ENCODE data around the gene ATG5.

ATG5 gene

GRCh38 chr6:106309766-106310373 is 15.7 kb downstream of the ATG5 start:
- no peaks in the 10 kb centered on the region for H3K27me3 ChIP-seq (ENCODE audit: control insufficient read depth, insufficient read depth, low read length)
- no peak overlapping the region for H3K27ac ChIP-seq (ENCODE audit: low read length)
- H3K36me3 ChIP-seq (ENCODE audit: control insufficient read depth, insufficient read depth, low read length) = no peaks in the 10 kb centered on the region; the same call in 1 of the 2 replicates
- WGBS (ENCODE audit: insufficient coverage, insufficient read length) = no CpG with 5 or more reads among the region's 3 CpGs
- no peaks in the 10 kb centered on the region for H3K9me3 ChIP-seq (ENCODE audit: control insufficient read depth, insufficient read depth, low read length)
- H3K4me1 ChIP-seq (ENCODE audit: control insufficient read depth, insufficient read depth, low read length) = no peaks in the 10 kb centered on the region; the same call in 1 of the 2 replicates
- no peak for DNase-seq (ENCODE audit: low read depth, low spot score)
- no peak overlapping the region for H3K4me3 ChIP-seq (ENCODE audit: low read length)

- H3K9me3 ChIP-seq (ENCODE audit: control insufficient read depth, insufficient read depth, low read length) = no peaks in the 10 kb centered on the region
- no peaks in the 10 kb centered on the region; the same call in 1 of the 2 replicates for H3K4me1 ChIP-seq (ENCODE audit: control insufficient read depth, insufficient read depth, low read length)
- no peak overlapping the region for H3K4me3 ChIP-seq (ENCODE audit: low read length)
- WGBS (ENCODE audit: insufficient coverage, insufficient read length) = no CpG with 5 or more reads among the region's 2 CpGs
- H3K27ac ChIP-seq (ENCODE audit: low read length) = no peak overlapping the region
- H3K36me3 ChIP-seq (ENCODE audit: control insufficient read depth, insufficient read depth, low read length) = no peaks in the 10 kb centered on the region; the same call in 1 of the 2 replicates
- no peak for DNase-seq (ENCODE audit: low read depth, low spot score)
- no peaks in the 10 kb centered on the region for H3K27me3 ChIP-seq (ENCODE audit: control insufficient read depth, insufficient read depth, low read length)
Observed at GRCh38 chr6:106308985-106309384, 16.6 kb downstream of the ATG5 start.

GRCh38 chr6:106305740-106306139 is 19.8 kb downstream of the ATG5 start:
- WGBS (ENCODE audit: insufficient coverage, insufficient read length) = no CpG with 5 or more reads among the region's 2 CpGs
- Histone ChIP-seq H3K4me3 (ENCODE audit: low read length) (no peak overlapping the region), H3K36me3 (ENCODE audit: control insufficient read depth, insufficient read depth, low read length) (no peaks in the 10 kb centered on the region), H3K9me3 (ENCODE audit: control insufficient read depth, insufficient read depth, low read length) (no peaks in the 10 kb centered on the region), H3K27ac (ENCODE audit: low read length) (no peak overlapping the region), H3K27me3 (ENCODE audit: control insufficient read depth, insufficient read depth, low read length) (no peaks in the 10 kb centered on the region), H3K4me1 (ENCODE audit: control insufficient read depth, insufficient read depth, low read length) (no peaks in the 10 kb centered on the region)
- no peak for DNase-seq (ENCODE audit: low read depth, low spot score)

- no peak overlapping the region for H3K4me3 ChIP-seq (ENCODE audit: low read length)
- DNase-seq (ENCODE audit: low read depth, low spot score) = no peak
Observed at GRCh38 chr6:106300944-106301343, 24.6 kb downstream of the ATG5 start.

GRCh38 chr6:106300020-106300780 is 25.4 kb downstream of the ATG5 start:
- Histone ChIP-seq H3K27ac (ENCODE audit: low read length) (no peak overlapping the region), H3K27me3 (ENCODE audit: control insufficient read depth, insufficient read depth, low read length) (no peaks in the 10 kb centered on the region), H3K36me3 (ENCODE audit: control insufficient read depth, insufficient read depth, low read length) (no peaks in the 10 kb centered on the region), H3K4me3 (ENCODE audit: low read length) (no peak overlapping the region), H3K4me1 (ENCODE audit: control insufficient read depth, insufficient read depth, low read length) (no peaks in the 10 kb centered on the region), H3K9me3 (ENCODE audit: control insufficient read depth, insufficient read depth, low read length) (no peaks in the 10 kb centered on the region)
- no CpG with 5 or more reads among the region's 4 CpGs for WGBS (ENCODE audit: insufficient coverage, insufficient read length)
- no peak for DNase-seq (ENCODE audit: low read depth, low spot score)

More at GRCh38 chr6:106300944-106301343, 24.6 kb downstream of the ATG5 start:
- Histone ChIP-seq H3K27me3 (ENCODE audit: control insufficient read depth, insufficient read depth, low read length) (no peaks in the 10 kb centered on the region), H3K36me3 (ENCODE audit: control insufficient read depth, insufficient read depth, low read length) (no peaks in the 10 kb centered on the region), H3K4me1 (ENCODE audit: control insufficient read depth, insufficient read depth, low read length) (no peaks in the 10 kb centered on the region), H3K9me3 (ENCODE audit: control insufficient read depth, insufficient read depth, low read length) (no peaks in the 10 kb centered on the region), H3K27ac (ENCODE audit: low read length) (no peak overlapping the region)
- WGBS (ENCODE audit: insufficient coverage, insufficient read length) = no CpG with 5 or more reads among the region's 3 CpGs

GRCh38 chr6:106293116-106293515 is 32.4 kb downstream of the ATG5 start:
- Histone ChIP-seq H3K4me1 (ENCODE audit: control insufficient read depth, insufficient read depth, low read length) (no peaks in the 10 kb centered on the region), H3K36me3 (ENCODE audit: control insufficient read depth, insufficient read depth, low read length) (no peaks in the 10 kb centered on the region; the same call in 1 of the 2 replicates)
- no CpG with 5 or more reads among the region's 1 CpG for WGBS (ENCODE audit: insufficient coverage, insufficient read length)

GRCh38 chr6:106290954-106291353 is 34.6 kb downstream of the ATG5 start:
- Histone ChIP-seq H3K4me3 (ENCODE audit: low read length) (no peak overlapping the region), H3K4me1 (ENCODE audit: control insufficient read depth, insufficient read depth, low read length) (no peaks in the 10 kb centered on the region), H3K27ac (ENCODE audit: low read length) (no peak overlapping the region), H3K36me3 (ENCODE audit: control insufficient read depth, insufficient read depth, low read length) (no peaks in the 10 kb centered on the region; the same call in 1 of the 2 replicates), H3K9me3 (ENCODE audit: control insufficient read depth, insufficient read depth, low read length) (no peaks in the 10 kb centered on the region), H3K27me3 (ENCODE audit: control insufficient read depth, insufficient read depth, low read length) (no peaks in the 10 kb centered on the region)
- no peak for DNase-seq (ENCODE audit: low read depth, low spot score)
- no CpG with 5 or more reads among the region's 1 CpG for WGBS (ENCODE audit: insufficient coverage, insufficient read length)

More at GRCh38 chr6:106293116-106293515, 32.4 kb downstream of the ATG5 start:
- Histone ChIP-seq H3K4me3 (ENCODE audit: low read length) (no peak overlapping the region), H3K27ac (ENCODE audit: low read length) (no peak overlapping the region), H3K27me3 (ENCODE audit: control insufficient read depth, insufficient read depth, low read length) (no peaks in the 10 kb centered on the region), H3K9me3 (ENCODE audit: control insufficient read depth, insufficient read depth, low read length) (no peaks in the 10 kb centered on the region)
- no peak for DNase-seq (ENCODE audit: low read depth, low spot score)

- no peaks in the 10 kb centered on the region for H3K4me1 ChIP-seq (ENCODE audit: control insufficient read depth, insufficient read depth, low read length)
- no peaks in the 10 kb centered on the region for H3K9me3 ChIP-seq (ENCODE audit: control insufficient read depth, insufficient read depth, low read length)
- no peak for DNase-seq (ENCODE audit: low read depth, low spot score)
- H3K4me3 ChIP-seq (ENCODE audit: low read length) = no peak overlapping the region
- H3K36me3 ChIP-seq (ENCODE audit: control insufficient read depth, insufficient read depth, low read length) = no peaks in the 10 kb centered on the region; the same call in 1 of the 2 replicates
- no peaks in the 10 kb centered on the region for H3K27me3 ChIP-seq (ENCODE audit: control insufficient read depth, insufficient read depth, low read length)
- no peak overlapping the region for H3K27ac ChIP-seq (ENCODE audit: low read length)
- WGBS (ENCODE audit: insufficient coverage, insufficient read length) = no CpG with 5 or more reads among the region's 4 CpGs
Observed at GRCh38 chr6:106290032-106290431, 35.5 kb downstream of the ATG5 start.

- Histone ChIP-seq H3K36me3 (ENCODE audit: control insufficient read depth, insufficient read depth, low read length) (no peaks in the 10 kb centered on the region; the same call in 1 of the 2 replicates), H3K9me3 (ENCODE audit: control insufficient read depth, insufficient read depth, low read length) (no peaks in the 10 kb centered on the region), H3K4me3 (ENCODE audit: low read length) (no peak overlapping the region), H3K27me3 (ENCODE audit: control insufficient read depth, insufficient read depth, low read length) (no peaks in the 10 kb centered on the region), H3K27ac (ENCODE audit: low read length) (no peak overlapping the region), H3K4me1 (ENCODE audit: control insufficient read depth, insufficient read depth, low read length) (no peaks in the 10 kb centered on the region)
- WGBS (ENCODE audit: insufficient coverage, insufficient read length) = no CpG with 5 or more reads among the region's 1 CpG
- no peak for DNase-seq (ENCODE audit: low read depth, low spot score)
Observed at GRCh38 chr6:106287215-106287614, 38.3 kb downstream of the ATG5 start.

GRCh38 chr6:106286746-106287145 is 38.8 kb downstream of the ATG5 start:
- no peak overlapping the region for H3K27ac ChIP-seq (ENCODE audit: low read length)
- no CpG with 5 or more reads among the region's 1 CpG for WGBS (ENCODE audit: insufficient coverage, insufficient read length)
- no peaks in the 10 kb centered on the region for H3K9me3 ChIP-seq (ENCODE audit: control insufficient read depth, insufficient read depth, low read length)
- no peak for DNase-seq (ENCODE audit: low read depth, low spot score)
- no peaks in the 10 kb centered on the region for H3K4me1 ChIP-seq (ENCODE audit: control insufficient read depth, insufficient read depth, low read length)
- no peaks in the 10 kb centered on the region for H3K27me3 ChIP-seq (ENCODE audit: control insufficient read depth, insufficient read depth, low read length)
- no peak overlapping the region for H3K4me3 ChIP-seq (ENCODE audit: low read length)
- H3K36me3 ChIP-seq (ENCODE audit: control insufficient read depth, insufficient read depth, low read length) = no peaks in the 10 kb centered on the region; the same call in 1 of the 2 replicates

All from iPS DF 6.9 (cell line).